K562 (cell line): ENCODE data around the gene OTOP1. TPM values are rescaled to one million over a fixed set of nuclear protein-coding genes. Genes with fewer than 3 reads are reported as not detected.

Experiments used
- ATAC-seq: fragments of 200-7000 bp; cut with Tn5 transposase; 3 replicates; pipeline ENCODE4 v1.9.1; 2020; ENCODE audit warnings: moderate library complexity
- BruUV-seq: library from RNA; stranded (reverse); fragments of 400-500 nt; replicated peaks from 2 replicates; lab custom pipeline; 2021; lab: Mats Ljungman, UMichigan
- CTCF ChIA-PET: fragments of 300-600 bp; formaldehyde crosslinking; extraction: SDS; loops from one replicate; lab custom pipeline; 2021; ENCODE audit warnings: low intra/inter-chr PET ratio; lab: Yijun Ruan, JAX
- POLR2A ChIA-PET: fragments of 300-600, 350-650 bp; sonication (Branson Sonifier 250); formaldehyde crosslinking; extraction: SDS; loops from one replicate; lab custom pipeline; 2021; ENCODE audit warnings: antibody characterized with exemption, inconsistent platforms; lab: Yijun Ruan, JAX
- DNase-seq, 4 experiments: peaks; one replicate each; pipeline versions ENCODE4 v3.0.0 to v3.0.0-alpha.2; 2011 to 2018; ENCODE audit warnings: low spot score in 3 of 4, mixed read lengths in 3 of 4; ENCODE audit errors: extremely low read depth in 1 of 4
- FAIRE-seq: peaks from 2 replicates; lab custom pipeline; 2011; peaks lifted over from hg19 to GRCh38; lab: Jason Lieb, UNC
- H2AFZ ChIP-seq: 2 replicates; pipeline ENCODE4 v1.6.0; 2011; ENCODE audit warnings: low read depth, low read length, control low read depth, inconsistent platforms
- H3K27ac ChIP-seq: fragments of 200-600 bp; 3 replicates; pipeline ENCODE4 v1.8.0; 2011; ENCODE audit warnings: low read depth, mild to moderate bottlenecking, control low read depth, inconsistent platforms, low read length, moderate library complexity, mixed read lengths; ENCODE audit errors: extremely low read depth
- H3K27me3 ChIP-seq, 2 experiments: fragments of 300-600 bp in 1 of 2; 2 replicates in 1 of 2; 3 replicates in 1 of 2; pipeline versions ENCODE4 v1.6.0 to v1.8.0; 2011; ENCODE audit warnings: inconsistent platforms in 2 of 2, low read length in 2 of 2, mild to moderate bottlenecking in 1 of 2, mixed read lengths in 1 of 2, moderate library complexity in 1 of 2; ENCODE audit not compliant: control insufficient read depth in 2 of 2, insufficient read depth in 2 of 2
- H3K36me3 ChIP-seq: fragments of 300-600 bp; 3 replicates; pipeline ENCODE4 v1.8.0; 2011; ENCODE audit warnings: mild to moderate bottlenecking, low read length, inconsistent platforms; ENCODE audit not compliant: control insufficient read depth, insufficient read depth
- H3K4me1 ChIP-seq, 2 experiments: fragments of 200-600 bp in 1 of 2; replicated peaks in 1 of 2; 2 replicates in 1 of 2; 3 replicates in 1 of 2; pipeline versions ENCODE4 v1.5.1 to v1.8.0; 2011; ENCODE audit warnings: inconsistent platforms in 2 of 2, low read length in 2 of 2, mild to moderate bottlenecking in 1 of 2, mixed read lengths in 1 of 2, moderate library complexity in 1 of 2; ENCODE audit not compliant: control insufficient read depth in 2 of 2, insufficient read depth in 2 of 2
- H3K4me2 ChIP-seq: 2 replicates; pipeline ENCODE4 v1.6.1; 2011; ENCODE audit warnings: low read length, control low read depth, inconsistent platforms, mixed read lengths; ENCODE audit not compliant: insufficient read depth
- H3K4me3 ChIP-seq: fragments of 200-600 bp; sonication (generic), shearing (Covaris generic); 2 replicates; pipeline ENCODE4 v1.5.1; 2016; ENCODE audit warnings: control low read depth, inconsistent platforms
- H3K79me2 ChIP-seq: fragments of 200-600 bp; 3 replicates; pipeline ENCODE4 v1.8.0; 2011; ENCODE audit warnings: low read length, inconsistent platforms; ENCODE audit not compliant: control insufficient read depth, insufficient read depth
- H3K9ac ChIP-seq, 2 experiments: 2 replicates each; pipeline versions ENCODE4 v1.6.0 to v1.6.1; 2011; ENCODE audit warnings: low read depth in 2 of 2, low read length in 2 of 2, control low read depth in 1 of 2, inconsistent platforms in 1 of 2, mild to moderate bottlenecking in 1 of 2, mixed read lengths in 1 of 2; ENCODE audit not compliant: insufficient read depth in 1 of 2
- H3K9me1 ChIP-seq: one replicate; pipeline ENCODE4 v1.6.0; 2011; ENCODE audit warnings: inconsistent platforms, mild to moderate bottlenecking, low read length, moderate library complexity; ENCODE audit not compliant: control insufficient read depth, insufficient read depth
- H3K9me3 ChIP-seq: replicated peaks from 2 replicates; pipeline ENCODE4 v1.5.1; 2011; ENCODE audit warnings: low read depth, low read length, inconsistent platforms; ENCODE audit not compliant: control insufficient read depth, insufficient read depth
- H4K20me1 ChIP-seq: replicated peaks from 2 replicates; pipeline ENCODE4 v1.6.1; 2011; ENCODE audit warnings: low read length, inconsistent platforms, mixed read lengths; ENCODE audit not compliant: control insufficient read depth, insufficient read depth
- ATF2 ChIP-seq: sonication (generic); formaldehyde crosslinking; IDR thresholded peaks from 2 replicates; pipeline ENCODE4 v1.8.1; 2022; ENCODE audit warnings: missing genetic modification reagents
- BDP1 ChIP-seq: IDR thresholded peaks from 3 replicates; pipeline ENCODE4 v1.6.1; 2011; ENCODE audit not compliant: insufficient read length, insufficient read depth
- COPS2 ChIP-seq: fragments of 450-650 bp; conservative IDR thresholded peaks from 2 replicates; pipeline ENCODE4 v1.6.1; 2016; ENCODE audit warnings: mild to moderate bottlenecking, moderate library complexity
- ESRRB ChIP-seq: fragments of 250-450 bp; sonication (Bioruptor Pico); IDR thresholded peaks from 2 replicates; pipeline ENCODE4 v1.5.0; 2020; ENCODE audit warnings: mild to moderate bottlenecking, moderate library complexity, borderline replicate concordance
- EWSR1 ChIP-seq: fragments of 450-650 bp; IDR thresholded peaks from 2 replicates; pipeline ENCODE4 v1.6.1; 2018; ENCODE audit warnings: borderline replicate concordance, mild to moderate bottlenecking, low read depth, moderate library complexity; ENCODE audit not compliant: partially characterized antibody
- GTF2A2 ChIP-seq: IDR thresholded peaks from 2 replicates; pipeline ENCODE4 v1.6.1; 2016; ENCODE audit warnings: mild to moderate bottlenecking, missing genetic modification characterization, missing compliant biosample characterization
- NCOA6 ChIP-seq: fragments of 450-650 bp; IDR thresholded peaks from 2 replicates; pipeline ENCODE4 v1.6.1; 2017; ENCODE audit warnings: mild to moderate bottlenecking
- NEUROD1 ChIP-seq: fragments of 150-350 bp; IDR thresholded peaks from 2 replicates; pipeline ENCODE4 v1.6.1; 2014; ENCODE audit warnings: borderline replicate concordance, low read length, low read depth; ENCODE audit not compliant: partially characterized antibody
- PRMT5 ChIP-seq: sonication (generic); formaldehyde crosslinking; IDR thresholded peaks from 2 replicates; pipeline ENCODE4 v1.5.0; 2020; ENCODE audit warnings: missing genetic modification reagents
- RNF219 ChIP-seq: fragments of 250-450 bp; sonication (Bioruptor Pico); IDR thresholded peaks from 2 replicates; pipeline ENCODE4 v1.5.0; 2022; ENCODE audit warnings: mild to moderate bottlenecking
- SMARCE1 ChIP-seq: fragments of 450-650 bp; IDR thresholded peaks from 2 replicates; pipeline ENCODE4 v1.7.1; 2016; ENCODE audit warnings: mild to moderate bottlenecking
- ZBTB12 ChIP-seq: fragments of 250-450 bp; sonication (Bioruptor Pico); IDR thresholded peaks from 2 replicates; pipeline ENCODE4 v1.4.0; 2020
- ZEB2 ChIP-seq: fragments of 450-650 bp; IDR thresholded peaks from 2 replicates; pipeline ENCODE4 v1.6.1; 2016
- ZFP91 ChIP-seq: sonication (generic); formaldehyde crosslinking; IDR thresholded peaks from 2 replicates; pipeline ENCODE4 v1.8.0; 2022; ENCODE audit warnings: mild to moderate bottlenecking, missing genetic modification reagents
- ZNF232 ChIP-seq: sonication (generic); formaldehyde crosslinking; IDR thresholded peaks from 2 replicates; pipeline ENCODE4 v1.8.0; 2022; ENCODE audit warnings: mild to moderate bottlenecking, missing genetic modification reagents
- ZNF436 ChIP-seq: fragments of 250-450, 450-650 bp; sonication (Bioruptor Pico); formaldehyde crosslinking; IDR thresholded peaks from 2 replicates; pipeline ENCODE4 v1.7.0; 2020; ENCODE audit warnings: mild to moderate bottlenecking
- WGBS: fragments of 100-300 bp; shearing (Covaris generic); methylation state at CpG from one replicate; pipeline ENCODE4 v1.1.6; 2016; ENCODE audit warnings: low coverage, mixed read lengths; ENCODE audit not compliant: insufficient coverage; ENCODE audit errors: missing lambda C conversion rate; 5-methylcytosine and 5-hydroxymethylcytosine counted together
- in situ Hi-C: fragments of 300-500 bp; cut with MboI; formaldehyde crosslinking; loops from 4 replicates; pipeline ENCODE4 v1.15.0; 2018; ENCODE audit warnings: inconsistent platforms, mixed read lengths
- intact Hi-C: fragments of 100-400 bp; cut with micrococcal nuclease; formaldehyde crosslinking; loops from 2 replicates; pipeline ENCODE4 v1.14.2; 2022
- polyA plus RNA-seq, 8 experiments: library from polyadenylated mRNA; depleted of rRNA in 4 of 8; stranded (reverse) in 5 of 8; unstranded in 3 of 8; fragments of >200 nt; fragmentation: Nextera tagmentation in 2 of 8; fragmentation: Illumina TruSeq in 1 of 8; extraction: Ambion mirVana in 2 of 8; extraction: Trizol in 1 of 8; gene quantifications; 2 replicates each; pipeline versions ENCODE4 v1.2.1 to v1.2.3, GENCODE V29; 2011 to 2014; ENCODE audit warnings: inconsistent platforms in 1 of 8, missing spikeins in 1 of 8
- total RNA-seq, 7 experiments: library from RNA; depleted of rRNA in 6 of 7; stranded (reverse); fragments of >200 nt in 6 of 7; fragmentation: Illumina TruSeq in 2 of 7; extraction: Trizol in 2 of 7; gene quantifications; 2 replicates each; pipeline versions ENCODE4 v1.2.1 to v1.2.3, GENCODE V29; 2011 to 2021; ENCODE audit warnings: low replicate concordance in 1 of 7

OTOP1 gene
- total and polyA plus RNA-seq, 9 of the 15 experiments (the other 6 are each of a cell fraction or from before 2014, with no cell fraction given) = not detected

GRCh38 chr4:4274226-4274625 lies 47.5 kb upstream of the OTOP1 start:
- Histone ChIP-seq H3K4me1 (no peaks in the 10 kb centered on the region), H2AFZ (no peak overlapping the region), H3K36me3 (peaks cover 97% of the 10 kb centered on the region), H3K9me3 (no peaks in the 10 kb centered on the region), H3K4me2 (no peak overlapping the region), H3K27ac (no peak overlapping the region), H3K9ac (no peak overlapping the region), H3K9me1 (no peaks in the 10 kb centered on the region), H3K27me3 (no peaks in the 10 kb centered on the region), H3K79me2 (no peaks in the 10 kb centered on the region; the same call in 2 of the 3 replicates), H3K4me3 (no peak overlapping the region), H4K20me1 (no peaks in the 10 kb centered on the region; the same call in 1 of the 2 replicates)
- FAIRE-seq (no peak), ATAC-seq (no peak), DNase-seq (no peak)
- ChIA-PET CTCF (no interaction called here), POLR2A (interaction anchor here (0.6 kb wide), 1 partner anchor 16 kb away, joined by 3 read pairs; the partner anchor contains the start of genes LYAR and ZBTB49)
- in situ Hi-C loops = no loop called here
- 92% methylated on average over 13 of the region's 14 CpGs for WGBS
- intact Hi-C loops = no loop called here
- BruUV-seq = no TSS peak
- no peak for TF ChIP-seq ESRRB (CRISPR knock-in tag)
- TF ChIP-seq COPS2 = no peak
- TF ChIP-seq ZNF436 (CRISPR knock-in tag) = no peak
- TF ChIP-seq RNF219 (CRISPR knock-in tag) = no peak
- TF ChIP-seq EWSR1 = no peak
- no peak for TF ChIP-seq SMARCE1
- TF ChIP-seq PRMT5 = no peak
- TF ChIP-seq NCOA6 = no peak
- no peak for TF ChIP-seq ZBTB12
- no peak for TF ChIP-seq NEUROD1
- TF ChIP-seq ZFP91 (CRISPR knock-in tag) = no peak
- no peak for TF ChIP-seq GTF2A2 (tag)
- TF ChIP-seq ATF2 (CRISPR knock-in tag) = no peak
- TF ChIP-seq ZEB2 = no peak
- TF ChIP-seq ZNF232 = no peak
- TF ChIP-seq BDP1 = no peak
